ENCODE results near the gene SH3GLB2. TPM values are rescaled to one million over a fixed set of nuclear protein-coding genes. Genes with fewer than 3 reads are reported as not detected.

SH3GLB2 gene
- total RNA-seq, 1 donor from 2014 or later: 94.1 TPM

GRCh38 chr9:129054163-129054851 lies 26.2 kb upstream of the SH3GLB2 start:
- intact Hi-C loops (cut with micrococcal nuclease): no loop called here

- intact Hi-C loops (cut with micrococcal nuclease): no loop called here
Observed at GRCh38 chr9:129053020-129053419, 24.9 kb upstream of the SH3GLB2 start.

GRCh38 chr9:129052592-129052991 lies 24.5 kb upstream of the SH3GLB2 start:
- intact Hi-C loops (cut with micrococcal nuclease): no loop called here

- intact Hi-C loops (cut with micrococcal nuclease): no loop called here
Observed at GRCh38 chr9:129042016-129042415, 13.9 kb upstream of the SH3GLB2 start.

- intact Hi-C loops (cut with micrococcal nuclease): no loop called here
Observed at GRCh38 chr9:129040113-129040643, 12.0 kb upstream of the SH3GLB2 start.

GRCh38 chr9:129038109-129038852 lies 10.2 kb upstream of the SH3GLB2 start:
- intact Hi-C loops (cut with micrococcal nuclease): loop anchor here (10.0 kb wide), 2 partner anchors 313 to 763 kb away; partner anchors contain the start of genes GOLGA2, SWI5 and ZDHHC12

- intact Hi-C loops (cut with micrococcal nuclease): loop anchor here (2.0 to 10.0 kb wide), 5 partner anchors 73 to 763 kb away; partner anchors contain the start of genes CRAT, GOLGA2, LRRC8A and PTPA
Observed at GRCh38 chr9:129037767-129038098, 9.6 kb upstream of the SH3GLB2 start.

- intact Hi-C loops (cut with micrococcal nuclease): loop anchor here (1.0 to 10.0 kb wide), 8 partner anchors 9 to 762 kb away; partner anchors contain the start of genes CRAT, DOLK, DOLPP1 and GOLGA2
Observed at GRCh38 chr9:129036923-129037766, 9.0 kb upstream of the SH3GLB2 start.

- intact Hi-C loops (cut with micrococcal nuclease): loop anchor here (1.0 to 10.0 kb wide), 8 partner anchors 8 to 762 kb away; partner anchors contain the start of genes CRAT, DOLK, DOLPP1 and GOLGA2
Observed at GRCh38 chr9:129036241-129036922, 8.3 kb upstream of the SH3GLB2 start, which contains the start of gene MIGA2. Gene MIGA2, plus strand, starts transcription at chr9:129036626. Its CDS starts 3,969 bp downstream, at chr9:129040595.

GRCh38 chr9:129035838-129036237 lies 7.7 kb upstream of the SH3GLB2 start:
- intact Hi-C loops (cut with micrococcal nuclease): loop anchor here (1.0 to 10.0 kb wide), 8 partner anchors 8 to 761 kb away; partner anchors contain the start of genes CRAT, DOLK, DOLPP1 and GOLGA2

GRCh38 chr9:129033216-129033615 lies 5.1 kb upstream of the SH3GLB2 start:
- intact Hi-C loops (cut with micrococcal nuclease): loop anchor here (10.0 kb wide), 2 partner anchors 308 to 758 kb away; partner anchors contain the start of genes GOLGA2, SWI5 and ZDHHC12

GRCh38 chr9:129032541-129033159 lies 4.5 kb upstream of the SH3GLB2 start:
- intact Hi-C loops (cut with micrococcal nuclease): loop anchor here (10.0 kb wide), 2 partner anchors 308 to 758 kb away; partner anchors contain the start of genes GOLGA2, SWI5 and ZDHHC12

- intact Hi-C loops (cut with micrococcal nuclease): loop anchor here (10.0 kb wide), 2 partner anchors 307 to 757 kb away; partner anchors contain the start of genes GOLGA2, SWI5 and ZDHHC12
Observed at GRCh38 chr9:129031514-129031913, 3.4 kb upstream of the SH3GLB2 start.

- intact Hi-C loops (cut with micrococcal nuclease): loop anchor here (10.0 kb wide), 2 partner anchors 305 to 755 kb away; partner anchors contain the start of genes GOLGA2, SWI5 and ZDHHC12
Observed at GRCh38 chr9:129030191-129030590, 2.1 kb upstream of the SH3GLB2 start.

GRCh38 chr9:129027685-129028191 lies 393 bp downstream of the SH3GLB2 start:
- intact Hi-C loops (cut with micrococcal nuclease): loop anchor here (1.0 to 5.0 kb wide), 4 partner anchors 9 to 775 kb away; partner anchors contain the start of genes CRAT, MIGA2, ODF2 and PTPA

GRCh38 chr9:129027224-129027684 lies 877 bp downstream of the SH3GLB2 start:
- intact Hi-C loops (cut with micrococcal nuclease): loop anchor here (5.0 kb wide), 2 partner anchors 570 to 775 kb away; partner anchors contain the start of gene ODF2

GRCh38 chr9:129026442-129027223 lies 1.5 kb downstream of the SH3GLB2 start:
- intact Hi-C loops (cut with micrococcal nuclease): loop anchor here (5.0 kb wide), 2 partner anchors 569 to 774 kb away; partner anchors contain the start of gene ODF2

- intact Hi-C loops (cut with micrococcal nuclease): no loop called here
Observed at GRCh38 chr9:129023908-129024233, 4.3 kb downstream of the SH3GLB2 start.

All from T-helper 2 cell treated with Interferon-gamma antibody and Interleukin-4, amounts not matched to agents 100 ng/mL and 5 ng/mL, for 36 hours (primary cell).